Measurements from ENCODE around the gene CHIT1. TPM values are rescaled to one million over a fixed set of nuclear protein-coding genes. Genes with fewer than 3 reads are reported as not detected.
A peak's percentile ranks its signal among the peaks of the same experiment; 100 is the strongest.

CHIT1 gene
- total and polyA plus RNA-seq, 9 of the 15 experiments (the other 6 are each of a cell fraction or from before 2014, with no cell fraction given), result not detected

DNA sequence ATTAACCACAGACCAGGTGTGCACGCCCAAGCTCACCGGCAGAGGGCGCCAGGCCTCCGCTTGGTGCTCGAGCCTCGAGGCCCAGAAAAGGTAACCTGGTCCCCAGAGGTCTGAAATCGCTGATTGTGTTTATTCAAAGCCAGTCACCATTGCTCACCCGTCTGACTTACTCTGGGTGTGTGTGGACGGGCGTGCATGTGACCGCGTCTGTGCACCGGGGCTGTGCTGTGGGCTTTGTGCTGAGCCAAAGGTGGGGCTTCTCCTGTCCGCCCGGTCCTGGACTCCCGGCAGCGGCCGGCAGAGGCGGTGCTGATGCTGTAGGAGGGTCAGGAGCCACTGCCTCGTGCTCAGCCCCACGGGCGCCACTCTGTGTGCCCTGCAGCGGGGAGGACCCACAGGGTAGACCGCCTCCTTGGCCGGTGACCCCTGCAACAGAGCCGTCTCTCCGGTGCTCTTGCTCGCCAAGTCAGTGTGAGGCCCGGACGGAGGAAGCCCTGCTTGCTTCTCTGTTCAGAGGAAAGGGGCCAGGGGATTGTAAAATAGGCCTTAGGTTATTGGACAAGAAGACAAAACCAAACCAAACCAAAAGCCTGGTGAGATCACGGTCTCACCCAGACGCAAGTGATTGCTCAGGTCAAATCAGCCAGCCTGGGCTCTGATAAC, 43.9 kb upstream of the CHIT1 start (continued):
- TF ChIP-seq, protein P1, sequence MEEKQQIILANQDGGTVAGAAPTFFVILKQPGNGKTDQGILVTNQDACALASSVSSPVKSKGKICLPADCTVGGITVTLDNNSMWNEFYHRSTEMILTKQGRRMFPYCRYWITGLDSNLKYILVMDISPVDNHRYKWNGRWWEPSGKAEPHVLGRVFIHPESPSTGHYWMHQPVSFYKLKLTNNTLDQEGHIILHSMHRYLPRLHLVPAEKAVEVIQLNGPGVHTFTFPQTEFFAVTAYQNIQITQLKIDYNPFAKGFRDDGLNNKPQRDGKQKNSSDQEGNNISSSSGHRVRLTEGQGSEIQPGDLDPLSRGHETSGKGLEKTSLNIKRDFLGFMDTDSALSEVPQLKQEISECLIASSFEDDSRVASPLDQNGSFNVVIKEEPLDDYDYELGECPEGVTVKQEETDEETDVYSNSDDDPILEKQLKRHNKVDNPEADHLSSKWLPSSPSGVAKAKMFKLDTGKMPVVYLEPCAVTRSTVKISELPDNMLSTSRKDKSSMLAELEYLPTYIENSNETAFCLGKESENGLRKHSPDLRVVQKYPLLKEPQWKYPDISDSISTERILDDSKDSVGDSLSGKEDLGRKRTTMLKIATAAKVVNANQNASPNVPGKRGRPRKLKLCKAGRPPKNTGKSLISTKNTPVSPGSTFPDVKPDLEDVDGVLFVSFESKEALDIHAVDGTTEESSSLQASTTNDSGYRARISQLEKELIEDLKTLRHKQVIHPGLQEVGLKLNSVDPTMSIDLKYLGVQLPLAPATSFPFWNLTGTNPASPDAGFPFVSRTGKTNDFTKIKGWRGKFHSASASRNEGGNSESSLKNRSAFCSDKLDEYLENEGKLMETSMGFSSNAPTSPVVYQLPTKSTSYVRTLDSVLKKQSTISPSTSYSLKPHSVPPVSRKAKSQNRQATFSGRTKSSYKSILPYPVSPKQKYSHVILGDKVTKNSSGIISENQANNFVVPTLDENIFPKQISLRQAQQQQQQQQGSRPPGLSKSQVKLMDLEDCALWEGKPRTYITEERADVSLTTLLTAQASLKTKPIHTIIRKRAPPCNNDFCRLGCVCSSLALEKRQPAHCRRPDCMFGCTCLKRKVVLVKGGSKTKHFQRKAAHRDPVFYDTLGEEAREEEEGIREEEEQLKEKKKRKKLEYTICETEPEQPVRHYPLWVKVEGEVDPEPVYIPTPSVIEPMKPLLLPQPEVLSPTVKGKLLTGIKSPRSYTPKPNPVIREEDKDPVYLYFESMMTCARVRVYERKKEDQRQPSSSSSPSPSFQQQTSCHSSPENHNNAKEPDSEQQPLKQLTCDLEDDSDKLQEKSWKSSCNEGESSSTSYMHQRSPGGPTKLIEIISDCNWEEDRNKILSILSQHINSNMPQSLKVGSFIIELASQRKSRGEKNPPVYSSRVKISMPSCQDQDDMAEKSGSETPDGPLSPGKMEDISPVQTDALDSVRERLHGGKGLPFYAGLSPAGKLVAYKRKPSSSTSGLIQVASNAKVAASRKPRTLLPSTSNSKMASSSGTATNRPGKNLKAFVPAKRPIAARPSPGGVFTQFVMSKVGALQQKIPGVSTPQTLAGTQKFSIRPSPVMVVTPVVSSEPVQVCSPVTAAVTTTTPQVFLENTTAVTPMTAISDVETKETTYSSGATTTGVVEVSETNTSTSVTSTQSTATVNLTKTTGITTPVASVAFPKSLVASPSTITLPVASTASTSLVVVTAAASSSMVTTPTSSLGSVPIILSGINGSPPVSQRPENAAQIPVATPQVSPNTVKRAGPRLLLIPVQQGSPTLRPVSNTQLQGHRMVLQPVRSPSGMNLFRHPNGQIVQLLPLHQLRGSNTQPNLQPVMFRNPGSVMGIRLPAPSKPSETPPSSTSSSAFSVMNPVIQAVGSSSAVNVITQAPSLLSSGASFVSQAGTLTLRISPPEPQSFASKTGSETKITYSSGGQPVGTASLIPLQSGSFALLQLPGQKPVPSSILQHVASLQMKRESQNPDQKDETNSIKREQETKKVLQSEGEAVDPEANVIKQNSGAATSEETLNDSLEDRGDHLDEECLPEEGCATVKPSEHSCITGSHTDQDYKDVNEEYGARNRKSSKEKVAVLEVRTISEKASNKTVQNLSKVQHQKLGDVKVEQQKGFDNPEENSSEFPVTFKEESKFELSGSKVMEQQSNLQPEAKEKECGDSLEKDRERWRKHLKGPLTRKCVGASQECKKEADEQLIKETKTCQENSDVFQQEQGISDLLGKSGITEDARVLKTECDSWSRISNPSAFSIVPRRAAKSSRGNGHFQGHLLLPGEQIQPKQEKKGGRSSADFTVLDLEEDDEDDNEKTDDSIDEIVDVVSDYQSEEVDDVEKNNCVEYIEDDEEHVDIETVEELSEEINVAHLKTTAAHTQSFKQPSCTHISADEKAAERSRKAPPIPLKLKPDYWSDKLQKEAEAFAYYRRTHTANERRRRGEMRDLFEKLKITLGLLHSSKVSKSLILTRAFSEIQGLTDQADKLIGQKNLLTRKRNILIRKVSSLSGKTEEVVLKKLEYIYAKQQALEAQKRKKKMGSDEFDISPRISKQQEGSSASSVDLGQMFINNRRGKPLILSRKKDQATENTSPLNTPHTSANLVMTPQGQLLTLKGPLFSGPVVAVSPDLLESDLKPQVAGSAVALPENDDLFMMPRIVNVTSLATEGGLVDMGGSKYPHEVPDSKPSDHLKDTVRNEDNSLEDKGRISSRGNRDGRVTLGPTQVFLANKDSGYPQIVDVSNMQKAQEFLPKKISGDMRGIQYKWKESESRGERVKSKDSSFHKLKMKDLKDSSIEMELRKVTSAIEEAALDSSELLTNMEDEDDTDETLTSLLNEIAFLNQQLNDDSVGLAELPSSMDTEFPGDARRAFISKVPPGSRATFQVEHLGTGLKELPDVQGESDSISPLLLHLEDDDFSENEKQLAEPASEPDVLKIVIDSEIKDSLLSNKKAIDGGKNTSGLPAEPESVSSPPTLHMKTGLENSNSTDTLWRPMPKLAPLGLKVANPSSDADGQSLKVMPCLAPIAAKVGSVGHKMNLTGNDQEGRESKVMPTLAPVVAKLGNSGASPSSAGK (IDR thresholded peaks at IDR 0.05), result no peak; the same call in 1 of the 2 replicates
- TF ChIP-seq, protein P2, sequence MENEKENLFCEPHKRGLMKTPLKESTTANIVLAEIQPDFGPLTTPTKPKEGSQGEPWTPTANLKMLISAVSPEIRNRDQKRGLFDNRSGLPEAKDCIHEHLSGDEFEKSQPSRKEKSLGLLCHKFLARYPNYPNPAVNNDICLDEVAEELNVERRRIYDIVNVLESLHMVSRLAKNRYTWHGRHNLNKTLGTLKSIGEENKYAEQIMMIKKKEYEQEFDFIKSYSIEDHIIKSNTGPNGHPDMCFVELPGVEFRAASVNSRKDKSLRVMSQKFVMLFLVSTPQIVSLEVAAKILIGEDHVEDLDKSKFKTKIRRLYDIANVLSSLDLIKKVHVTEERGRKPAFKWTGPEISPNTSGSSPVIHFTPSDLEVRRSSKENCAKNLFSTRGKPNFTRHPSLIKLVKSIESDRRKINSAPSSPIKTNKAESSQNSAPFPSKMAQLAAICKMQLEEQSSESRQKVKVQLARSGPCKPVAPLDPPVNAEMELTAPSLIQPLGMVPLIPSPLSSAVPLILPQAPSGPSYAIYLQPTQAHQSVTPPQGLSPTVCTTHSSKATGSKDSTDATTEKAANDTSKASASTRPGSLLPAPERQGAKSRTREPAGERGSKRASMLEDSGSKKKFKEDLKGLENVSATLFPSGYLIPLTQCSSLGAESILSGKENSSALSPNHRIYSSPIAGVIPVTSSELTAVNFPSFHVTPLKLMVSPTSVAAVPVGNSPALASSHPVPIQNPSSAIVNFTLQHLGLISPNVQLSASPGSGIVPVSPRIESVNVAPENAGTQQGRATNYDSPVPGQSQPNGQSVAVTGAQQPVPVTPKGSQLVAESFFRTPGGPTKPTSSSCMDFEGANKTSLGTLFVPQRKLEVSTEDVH (IDR thresholded peaks at IDR 0.05; ENCODE audit: low read depth, partially characterized antibody), result no peak
- TF ChIP-seq HCFC1 (IDR thresholded peaks at IDR 0.05; ENCODE audit: low read depth, low read length), result peak; percentile 39; the same call in 1 of the 2 replicates
- TF ChIP-seq TCF3 (CRISPR knock-in tag; IDR thresholded peaks at IDR 0.05), result peak; percentile 59
- TF ChIP-seq ETV5 (CRISPR knock-in tag; IDR thresholded peaks at IDR 0.05; ENCODE audit: low read depth), result no peak; the same call in 1 of the 2 replicates
- TF ChIP-seq ZNF431 (CRISPR knock-in tag; IDR thresholded peaks at IDR 0.05), result no peak
- no peak for TF ChIP-seq MTF1 (CRISPR knock-in tag; IDR thresholded peaks at IDR 0.05; ENCODE audit: borderline replicate concordance)
- TF ChIP-seq NFIC (IDR thresholded peaks at IDR 0.05), result peak; percentile 30; the same call in 1 of the 2 replicates
- TF ChIP-seq ZNF785 (CRISPR knock-in tag; IDR thresholded peaks at IDR 0.05), result no peak
- TF ChIP-seq STAG1 (CRISPR knock-in tag; IDR thresholded peaks at IDR 0.05; ENCODE audit: borderline replicate concordance), result peak; percentile 99
- no peak for TF ChIP-seq FOXJ3 (CRISPR knock-in tag; IDR thresholded peaks at IDR 0.05)
- peak in 1 of 2 experiments; percentile 44; a peak in 1 of 4 replicates for TF ChIP-seq NRF1 (conservative IDR thresholded peaks at IDR 0.05 in 1 of 2, IDR thresholded peaks at IDR 0.05 in 1 of 2)
- TF ChIP-seq, protein P3, sequence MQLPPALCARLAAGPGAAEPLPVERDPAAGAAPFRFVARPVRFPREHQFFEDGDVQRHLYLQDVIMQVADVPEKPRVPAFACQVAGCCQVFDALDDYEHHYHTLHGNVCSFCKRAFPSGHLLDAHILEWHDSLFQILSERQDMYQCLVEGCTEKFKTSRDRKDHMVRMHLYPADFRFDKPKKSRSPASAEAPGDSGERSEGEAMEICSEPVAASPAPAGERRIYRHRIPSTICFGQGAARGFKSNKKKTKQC (CRISPR knock-in tag; IDR thresholded peaks at IDR 0.05), result peak; percentile 44; the same call in 1 of the 2 replicates
